GM12892 (cell line): ENCODE measurements around the gene IL12RB1.
"Not testable (repeated sequence)": the region's sequence is repeated elsewhere in the genome, so short reads cannot be mapped to it uniquely, and the experiment has no call there.

Source experiments
- DNase-seq: peaks from one replicate; pipeline ENCODE4 v3.0.0; 2011; ENCODE audit not compliant: insufficient read length
- FAIRE-seq: peaks from 2 replicates; lab custom pipeline; 2011; peaks lifted over from hg19 to GRCh38; lab: Jason Lieb, UNC
- POLR2A ChIP-seq: IDR thresholded peaks from 2 replicates; pipeline ENCODE4 v1.6.1; 2011; ENCODE audit warnings: low read depth, low read length, control low read depth
- POLR2AphosphoS5 ChIP-seq: IDR thresholded peaks from 2 replicates; pipeline ENCODE4 v1.6.1; 2011; ENCODE audit warnings: low read depth, low read length, control low read depth
- TAF1 ChIP-seq: IDR thresholded peaks from 2 replicates; pipeline ENCODE4 v1.6.1; 2011; ENCODE audit warnings: low read depth, mild to moderate bottlenecking, control low read depth, low read length, borderline replicate concordance

IL12RB1 gene

DNA sequence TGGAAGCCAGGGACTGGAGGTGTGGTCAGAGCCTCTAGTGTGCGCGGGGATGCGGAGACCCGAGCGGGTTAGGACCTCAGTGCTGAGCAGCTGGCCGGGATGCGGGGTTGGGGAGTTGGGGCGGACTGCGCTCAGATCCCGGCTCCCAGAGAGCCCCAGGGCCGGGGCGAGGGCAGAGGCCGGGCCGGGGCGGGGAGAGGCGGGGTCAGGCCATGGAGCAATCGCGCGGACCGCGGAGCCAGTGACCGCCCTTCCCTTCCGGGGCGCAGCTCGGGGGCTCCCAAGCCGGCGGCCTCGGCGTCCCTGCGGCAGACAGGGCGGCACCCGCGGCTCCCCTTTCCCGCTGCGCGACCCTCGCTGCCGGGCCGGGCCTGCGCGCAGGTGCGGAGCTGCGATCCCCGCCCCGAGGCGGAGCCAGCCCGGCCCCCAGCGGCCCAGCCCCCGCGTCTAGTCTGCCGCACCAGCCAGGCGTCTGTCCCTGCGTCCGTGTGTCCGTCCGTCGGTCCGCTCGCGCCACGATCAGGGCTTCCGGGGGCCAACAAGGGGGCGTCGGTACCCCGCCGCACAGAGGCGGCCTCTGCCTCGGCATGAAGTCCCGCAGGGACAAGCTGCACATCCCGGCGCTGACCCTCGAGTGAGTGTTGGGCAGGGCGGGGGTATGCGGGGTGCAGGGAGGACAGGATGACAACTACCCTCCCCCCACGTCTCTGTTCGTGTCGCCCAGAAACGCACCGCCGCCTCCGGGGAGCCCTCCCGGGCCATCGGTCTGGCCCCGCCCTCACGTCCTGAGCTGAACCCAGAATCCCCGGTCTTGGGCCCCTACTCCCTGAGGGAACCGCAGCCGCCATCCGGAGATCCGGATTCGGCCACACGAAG lies 23.2 kb upstream of the IL12RB1 start:
- DNase-seq (peak; percentile 74), FAIRE-seq (peak; percentile 78)
- TF ChIP-seq TAF1: no peak
- no peak for TF ChIP-seq POLR2AphosphoS5
- no peak for TF ChIP-seq POLR2A

DNA sequence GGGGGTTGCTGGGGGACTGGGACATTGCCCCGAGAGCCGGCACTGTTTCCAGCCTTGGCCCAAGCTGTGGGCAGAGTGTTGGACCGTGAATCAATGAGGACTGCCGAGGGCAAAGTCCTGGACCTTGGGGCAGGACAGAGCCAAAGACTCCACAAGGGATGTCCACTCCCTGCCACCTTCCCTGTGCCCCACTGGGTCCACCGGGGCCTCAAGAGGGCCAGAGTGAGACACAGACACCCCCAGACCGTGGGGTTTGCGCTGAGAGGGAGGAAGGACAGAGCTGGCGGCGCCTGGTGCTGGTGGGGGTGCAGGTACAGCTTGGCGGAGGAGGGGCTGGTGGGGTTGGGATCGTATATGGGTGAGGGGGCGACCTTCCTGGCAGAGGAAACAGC lies 22.6 kb upstream of the IL12RB1 start:
- FAIRE-seq (no peak), DNase-seq (no peak)
- no peak for TF ChIP-seq POLR2AphosphoS5
- TF ChIP-seq POLR2A: no peak
- TF ChIP-seq TAF1: no peak

DNA sequence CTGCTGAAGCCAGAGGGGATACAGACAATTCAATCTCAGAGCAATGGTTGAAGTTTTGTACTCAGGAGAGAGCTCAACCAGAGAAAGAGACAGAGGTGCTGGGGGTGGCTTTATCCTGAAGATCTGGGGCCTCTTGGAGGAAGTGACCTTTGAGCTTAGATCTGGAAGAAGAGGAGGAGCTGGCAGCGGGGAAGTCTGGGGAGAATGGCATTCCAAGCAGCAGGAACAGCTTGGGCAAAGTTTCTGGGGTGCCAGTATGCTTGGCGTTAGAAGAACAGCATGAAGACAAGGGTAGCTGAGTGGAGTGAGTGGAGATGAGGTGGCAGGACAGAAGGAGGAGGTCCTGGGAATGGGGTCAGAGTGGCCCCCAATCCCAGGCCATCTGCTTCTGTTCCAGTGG lies 22.2 kb upstream of the IL12RB1 start:
- no peak for FAIRE-seq
- no peak for DNase-seq
- TF ChIP-seq POLR2AphosphoS5 (no peak), TAF1 (no peak), POLR2A (no peak)

DNA sequence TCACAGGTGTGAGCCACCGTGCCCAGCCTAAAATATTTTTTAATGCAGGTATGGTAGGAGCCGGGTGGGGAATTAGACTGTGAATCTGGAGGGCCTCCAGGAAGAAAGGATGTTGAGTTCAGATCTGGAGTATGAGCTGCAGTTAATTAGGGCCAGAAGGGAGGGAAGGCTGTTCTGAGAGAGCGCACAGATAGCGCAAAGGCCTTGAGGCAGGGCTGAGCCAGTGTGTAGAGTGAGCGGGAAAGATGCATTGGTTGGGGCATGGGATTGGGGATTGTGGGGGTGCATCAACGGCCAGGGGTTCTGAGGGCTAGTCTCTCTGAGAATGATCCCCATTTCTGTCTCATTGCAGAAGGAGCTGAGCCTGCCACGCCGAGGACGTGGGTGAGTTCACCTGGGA lies 20.5 kb upstream of the IL12RB1 start:
- TF ChIP-seq TAF1 (no peak), POLR2AphosphoS5 (no peak), POLR2A (no peak)
- FAIRE-seq (no peak), DNase-seq (no peak)

DNA sequence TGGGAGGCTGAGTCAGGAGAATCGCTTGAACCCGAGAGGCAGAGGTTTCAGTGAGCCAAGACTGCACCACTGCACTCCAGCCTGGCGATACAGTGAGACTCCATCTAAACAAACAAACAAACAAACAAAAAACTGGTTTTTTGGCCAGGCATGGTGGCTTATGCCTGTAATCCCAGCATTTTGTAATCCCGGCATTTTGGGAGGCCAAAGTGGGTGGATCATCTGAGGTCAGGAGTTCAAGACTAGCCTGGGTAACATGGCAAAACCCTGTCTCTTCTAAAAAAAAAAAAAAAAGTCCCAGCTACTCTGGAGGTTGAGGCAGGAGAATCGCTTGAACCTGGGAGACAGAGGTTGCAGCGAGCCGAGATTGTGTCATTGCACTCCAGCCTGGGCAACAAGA lies 18.5 kb upstream of the IL12RB1 start:
- not testable (repeated sequence) for DNase-seq, FAIRE-seq

DNA sequence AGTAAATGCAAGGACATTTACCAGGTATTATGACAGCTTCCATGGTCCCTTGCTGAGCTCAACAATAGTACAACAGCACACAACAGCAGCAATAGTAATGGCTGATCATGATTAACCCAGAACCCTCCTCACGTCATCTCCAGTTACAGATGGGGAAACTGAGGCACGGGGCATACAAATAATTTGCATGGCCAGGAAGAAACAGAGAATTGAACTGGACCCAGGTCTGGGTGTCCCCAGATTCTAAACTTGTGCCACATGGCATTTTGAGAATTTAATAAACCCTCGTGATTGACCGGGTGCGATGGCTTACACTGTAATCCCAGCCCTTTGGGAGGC lies 18.0 kb upstream of the IL12RB1 start:
- TF ChIP-seq TAF1 (no peak), POLR2AphosphoS5 (no peak), POLR2A (no peak)
- FAIRE-seq (peak; percentile 77), DNase-seq (no peak)

DNA sequence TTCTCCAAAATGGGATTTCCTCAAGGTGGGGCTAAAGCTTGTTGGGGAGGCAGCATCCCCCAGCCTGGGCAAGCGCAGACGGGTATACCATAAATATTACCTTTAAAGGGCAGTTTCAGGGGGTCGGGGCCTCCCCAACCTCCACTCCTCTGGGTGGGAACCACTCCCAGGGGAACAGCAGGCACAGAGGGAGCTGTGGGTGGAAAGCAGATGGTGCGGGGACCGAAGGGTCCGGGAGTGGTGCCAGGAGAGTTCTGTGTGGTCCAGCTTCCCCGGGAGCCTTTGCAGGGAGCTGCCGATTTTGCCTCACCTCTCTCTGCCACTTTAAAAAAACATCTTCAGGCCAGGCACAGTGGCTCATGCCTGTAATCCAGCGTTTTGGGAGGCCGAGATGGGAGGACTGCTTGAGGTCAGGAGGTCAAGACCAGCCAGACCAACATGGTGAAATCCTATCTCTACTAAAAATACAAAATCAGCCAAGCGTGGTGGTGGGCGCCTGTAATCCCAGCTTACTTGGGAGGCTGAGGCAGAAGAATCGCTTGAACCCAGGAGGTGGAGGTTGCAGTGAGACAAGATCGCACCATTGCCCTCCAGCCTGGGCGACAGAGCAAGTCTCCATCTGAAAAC lies 16.3 kb upstream of the IL12RB1 start:
- FAIRE-seq (no peak), DNase-seq (no peak)
- TF ChIP-seq POLR2A (no peak), TAF1 (no peak), POLR2AphosphoS5 (no peak)

DNA sequence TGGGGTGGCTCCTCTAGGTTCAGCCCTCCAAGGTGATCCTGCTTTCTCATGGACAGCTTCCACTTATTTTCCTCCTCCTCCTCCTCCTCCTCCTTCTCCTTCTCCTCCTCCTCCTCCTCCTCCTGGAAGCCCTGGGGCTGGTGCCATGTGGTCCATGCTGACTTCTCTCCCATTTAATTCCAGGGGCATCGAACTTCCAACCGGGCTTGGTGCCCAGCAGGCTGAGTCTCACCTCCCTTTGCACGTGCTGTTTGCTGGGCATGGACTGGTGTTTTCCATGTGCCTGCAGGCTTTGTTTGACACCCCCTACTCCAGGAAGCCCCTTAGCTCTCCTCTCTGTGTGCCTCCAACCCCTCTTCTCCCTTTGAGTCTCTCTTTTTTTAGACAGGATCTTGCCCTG lies 14.5 kb upstream of the IL12RB1 start:
- no peak for TF ChIP-seq POLR2A
- no peak for TF ChIP-seq POLR2AphosphoS5
- no peak for TF ChIP-seq TAF1
- no peak for DNase-seq
- FAIRE-seq: no peak

DNA sequence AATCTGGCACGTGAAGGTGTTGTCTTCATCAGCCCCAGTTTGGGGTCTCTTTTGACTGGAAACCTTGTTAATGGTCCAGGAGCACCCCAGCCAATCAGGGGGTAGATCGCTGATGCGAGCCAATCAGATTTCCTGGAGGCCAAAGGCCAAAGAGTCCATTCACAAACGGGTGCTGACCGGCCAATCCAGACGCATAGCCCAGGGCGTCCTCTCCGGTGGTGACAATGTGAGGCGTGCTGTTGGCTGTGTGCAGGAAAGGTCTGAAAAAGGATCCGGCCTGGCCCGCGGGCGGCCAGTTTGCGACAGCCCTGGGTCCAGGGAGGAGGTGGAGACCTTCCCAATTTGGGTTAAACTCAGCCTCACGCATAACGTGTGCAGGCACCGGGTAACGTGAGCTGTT lies 14.0 kb upstream of the IL12RB1 start:
- no peak for FAIRE-seq
- DNase-seq: no peak
- no peak for TF ChIP-seq TAF1
- TF ChIP-seq POLR2AphosphoS5: no peak

DNA sequence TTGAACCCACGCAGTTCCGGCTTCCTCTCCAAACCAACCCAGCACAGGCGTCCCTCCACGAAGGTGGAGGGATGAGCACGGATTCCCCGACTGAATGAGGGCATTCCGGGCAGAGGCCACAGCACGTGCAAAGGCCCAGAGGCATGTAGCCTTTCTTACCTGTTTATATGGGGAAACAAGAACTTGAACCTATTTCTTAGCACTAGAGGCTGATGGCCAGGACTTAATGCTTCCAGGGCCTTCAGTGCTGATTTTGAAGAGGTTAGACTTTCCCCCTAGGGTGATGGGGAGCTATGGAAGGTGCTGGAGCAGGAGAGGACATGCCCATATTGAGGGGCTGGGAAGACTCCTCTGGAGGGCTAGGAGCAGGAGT lies 12.9 kb upstream of the IL12RB1 start:
- peak; percentile 5 for FAIRE-seq
- TF ChIP-seq POLR2AphosphoS5 (no peak), TAF1 (no peak), POLR2A (no peak)

DNA sequence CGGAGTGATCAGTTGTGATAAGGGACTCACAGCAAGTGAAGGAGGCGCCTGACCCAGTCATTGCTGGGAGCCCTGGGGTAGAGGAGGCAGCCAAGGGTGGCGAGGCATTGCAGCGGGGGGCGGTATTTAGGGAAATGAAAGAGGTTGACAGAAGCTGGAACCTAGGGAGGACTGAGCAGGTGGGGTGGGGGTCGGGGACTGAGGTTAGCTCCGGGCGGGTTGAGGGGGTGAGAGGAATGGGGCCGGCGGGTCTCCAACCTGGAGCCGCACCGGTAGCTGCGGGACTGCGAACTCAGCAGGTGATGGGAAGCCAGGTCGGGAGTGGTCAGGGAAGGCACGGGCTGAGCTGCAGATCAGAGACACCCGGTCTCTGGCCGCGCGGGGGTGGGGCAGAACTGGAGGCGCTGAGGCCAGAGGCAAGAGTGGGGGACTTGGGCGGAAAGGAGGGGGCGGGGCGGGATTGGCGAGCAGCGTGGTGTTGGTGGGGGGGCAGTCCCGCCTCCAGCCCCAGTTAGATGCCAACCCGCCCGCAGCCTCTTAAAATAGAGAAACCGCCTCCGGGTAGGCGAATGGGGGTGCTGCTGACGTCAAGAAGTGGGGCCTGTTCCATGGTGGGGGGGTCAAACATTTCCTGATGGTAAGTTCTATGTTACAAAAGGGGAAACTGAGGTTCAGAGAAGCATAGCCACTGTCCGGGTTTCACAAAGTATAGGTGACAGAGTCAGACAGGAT lies 12.3 kb upstream of the IL12RB1 start:
- peak; percentile 80; the same call in 1 of the 2 replicates for TF ChIP-seq POLR2A
- peak; percentile 62 for TF ChIP-seq POLR2AphosphoS5
- peak; percentile 61 for TF ChIP-seq TAF1
- peak; percentile 89 for FAIRE-seq
- peak; percentile 83 for DNase-seq

More for the DNA sequence above, 12.9 kb upstream of the IL12RB1 start:
- no peak for DNase-seq
